ENCODE results near the gene CD200.
"Not testable (repeated sequence)": the region's sequence is repeated elsewhere in the genome, so short reads cannot be mapped to it uniquely, and the experiment has no call there.

CD200 gene

DNA sequence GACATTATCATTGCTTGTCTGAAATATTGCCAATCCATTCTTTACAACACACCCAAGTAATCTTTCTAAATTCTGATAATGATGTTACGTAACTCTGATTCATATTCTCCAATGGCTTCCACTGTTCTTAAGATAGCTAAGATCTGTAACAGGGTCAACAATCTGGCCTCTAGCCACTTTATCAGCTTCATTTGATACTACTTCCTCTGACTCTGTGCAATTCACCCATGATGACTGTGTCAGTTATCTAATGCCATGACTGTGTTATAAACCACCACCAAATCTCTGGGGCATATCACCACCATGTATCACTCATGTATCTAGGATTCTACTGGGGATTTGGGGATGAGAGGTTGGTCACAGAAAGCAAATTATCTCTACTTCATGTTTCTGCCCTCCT, 44.0 kb downstream of the CD200 start:
- Histone ChIP-seq H3K36me3 (replicated peaks) (no peaks in the 10 kb centered on the region), H3K4me1 (peaks cover 5% of the 10 kb centered on the region; the same call in 1 of the 2 replicates), H3K27me3 (ENCODE audit: low read depth) (no peaks in the 10 kb centered on the region), H3K9me3 (no peaks in the 10 kb centered on the region), H3K4me3 (no peak overlapping the region)
- no peak for DNase-seq (ENCODE audit: low spot score in 2 of 2)
- in situ Hi-C loops (cut with MboI; ENCODE audit: low sequenced_read_pairs) = no loop called here

DNA sequence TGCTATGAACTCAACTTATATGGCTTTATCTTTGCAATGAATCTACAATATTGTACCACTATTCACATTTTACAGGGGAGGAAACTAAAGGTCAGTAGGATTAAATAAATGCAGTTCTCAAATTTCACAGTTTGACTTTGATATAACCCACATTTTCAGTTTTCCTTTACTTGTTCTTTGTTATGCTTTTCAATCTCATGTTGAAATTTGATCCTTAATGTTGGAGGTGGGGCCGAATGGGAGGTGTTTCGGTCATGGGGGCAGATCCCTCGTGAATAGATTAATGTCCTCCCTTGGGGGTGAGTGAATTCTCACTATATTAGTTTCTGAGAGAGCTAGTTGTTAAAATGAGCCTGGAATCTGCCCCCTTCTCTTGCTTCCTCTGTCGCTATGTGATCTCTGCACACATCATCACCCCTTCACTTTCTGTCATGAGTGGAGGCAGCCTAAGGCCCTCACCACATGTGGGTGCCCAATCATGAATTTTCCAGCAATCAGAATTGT, 44.7 kb downstream of the CD200 start:
- Histone ChIP-seq H3K9me3 (no peaks in the 10 kb centered on the region), H3K36me3 (replicated peaks) (no peaks in the 10 kb centered on the region), H3K4me1 (peaks cover 5% of the 10 kb centered on the region; the same call in 1 of the 2 replicates), H3K27me3 (ENCODE audit: low read depth) (no peaks in the 10 kb centered on the region), H3K4me3 (no peak overlapping the region)
- peak; percentile 9 to 23 for DNase-seq (ENCODE audit: low spot score in 2 of 2)
- in situ Hi-C loops (cut with MboI; ENCODE audit: low sequenced_read_pairs) = no loop called here

DNA sequence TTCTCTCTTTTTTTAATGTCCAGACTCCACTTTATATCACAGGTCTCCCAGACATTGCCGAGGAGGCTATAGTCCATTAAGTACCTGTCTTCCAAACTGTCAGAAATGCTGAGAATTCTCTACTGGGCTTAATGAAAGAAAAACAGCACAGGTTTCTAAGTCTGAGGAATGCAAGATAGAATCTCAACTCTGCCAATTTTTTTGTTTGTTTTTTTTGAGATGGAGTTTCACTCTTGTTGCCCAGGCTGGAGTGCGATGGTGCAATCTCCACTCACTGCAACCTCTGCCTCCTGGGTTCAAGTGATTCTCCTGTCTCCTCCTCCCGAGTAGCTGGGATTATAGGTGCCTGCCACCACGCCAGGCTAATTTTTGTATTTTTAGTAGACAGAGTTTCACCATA, 45.4 kb downstream of the CD200 start:
- DNase-seq (ENCODE audit: low spot score in 2 of 2); H3K4me3 ChIP-seq; in situ Hi-C loops (cut with MboI; ENCODE audit: low sequenced_read_pairs): not testable (repeated sequence)

GRCh38 chr3:112379020-112379690, 46.2 kb downstream of the CD200 start:
- H3K27me3 ChIP-seq (ENCODE audit: low read depth) = no peaks in the 10 kb centered on the region
- no peak for DNase-seq (ENCODE audit: low spot score in 2 of 2)
- H3K9me3 ChIP-seq = no peaks in the 10 kb centered on the region
- H3K36me3 ChIP-seq (replicated peaks) = no peaks in the 10 kb centered on the region
- H3K4me3 ChIP-seq = no peak overlapping the region
- in situ Hi-C loops (cut with MboI; ENCODE audit: low sequenced_read_pairs) = no loop called here
- peaks cover 5% of the 10 kb centered on the region; the same call in 1 of the 2 replicates for H3K4me1 ChIP-seq

More for the DNA sequence above, 45.4 kb downstream of the CD200 start:
- H3K4me1 ChIP-seq; H3K36me3 ChIP-seq (replicated peaks); H3K27me3 ChIP-seq (ENCODE audit: low read depth); H3K9me3 ChIP-seq: not testable (repeated sequence)

GRCh38 chr3:112381673-112382542, 49.0 kb downstream of the CD200 start:
- Histone ChIP-seq H3K36me3 (replicated peaks) (no peaks in the 10 kb centered on the region), H3K9me3 (no peaks in the 10 kb centered on the region), H3K4me3 (no peak overlapping the region), H3K4me1 (peaks cover 5% of the 10 kb centered on the region; the same call in 1 of the 2 replicates), H3K27me3 (ENCODE audit: low read depth) (no peaks in the 10 kb centered on the region)
- DNase-seq (ENCODE audit: low spot score in 2 of 2) = no peak
- in situ Hi-C loops (cut with MboI; ENCODE audit: low sequenced_read_pairs) = no loop called here

DNA sequence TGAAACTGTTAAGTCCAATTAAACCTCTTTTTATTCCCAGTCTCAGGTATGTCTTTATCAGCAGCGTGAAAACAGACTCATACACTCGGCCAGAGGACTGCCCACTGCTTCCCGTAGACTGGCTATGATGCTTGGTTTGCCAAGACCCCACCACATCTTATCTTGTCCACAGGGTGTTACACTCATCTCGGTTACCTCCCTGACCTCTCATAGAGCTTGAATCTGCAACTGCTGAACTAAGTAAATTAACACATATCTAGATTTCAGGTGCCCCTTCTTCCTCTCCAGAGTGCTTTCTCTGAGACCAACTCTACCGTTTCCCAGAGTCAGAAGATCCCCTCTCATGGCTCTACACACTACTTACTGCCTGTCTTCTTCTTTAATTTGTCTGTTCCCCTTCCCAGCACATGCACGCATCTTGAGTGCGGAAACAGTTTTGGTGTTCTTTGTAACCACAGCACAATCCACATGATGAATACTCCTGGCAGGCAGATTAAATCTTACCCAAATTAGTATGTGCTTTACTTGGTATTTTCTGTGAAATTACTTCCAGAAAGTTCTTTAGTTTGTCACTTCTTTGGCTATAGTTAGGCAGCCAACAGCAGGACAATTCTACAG, 49.7 kb downstream of the CD200 start:
- no peaks in the 10 kb centered on the region for H3K9me3 ChIP-seq
- no peak for DNase-seq (ENCODE audit: low spot score in 2 of 2)
- no peak overlapping the region for H3K4me3 ChIP-seq
- in situ Hi-C loops (cut with MboI; ENCODE audit: low sequenced_read_pairs) = no loop called here
- H3K27me3 ChIP-seq (ENCODE audit: low read depth) = no peaks in the 10 kb centered on the region
- H3K36me3 ChIP-seq (replicated peaks) = no peaks in the 10 kb centered on the region
- H3K4me1 ChIP-seq = peaks cover 2% of the 10 kb centered on the region; the same call in 1 of the 2 replicates

DNA sequence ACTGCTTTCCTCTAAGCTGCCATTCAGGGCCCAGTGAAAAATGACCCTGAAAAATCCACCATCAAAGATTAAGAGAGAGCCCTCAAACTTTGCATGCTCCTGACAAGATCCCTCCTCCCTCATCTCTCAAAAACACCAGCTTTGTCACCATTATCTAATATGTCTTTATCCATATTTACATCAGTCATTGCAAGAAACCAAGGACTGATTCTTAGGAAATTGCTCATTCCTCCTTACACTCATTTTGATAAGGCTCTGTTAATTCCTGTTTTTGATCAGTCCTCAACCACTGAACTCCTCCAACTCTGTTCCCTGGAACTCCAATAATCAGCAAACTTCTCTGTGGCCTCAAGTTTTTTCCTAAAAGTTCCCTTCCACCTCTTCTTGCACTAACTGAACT, 51.8 kb downstream of the CD200 start:
- no peaks in the 10 kb centered on the region for H3K9me3 ChIP-seq
- H3K4me1 ChIP-seq = no peaks in the 10 kb centered on the region
- no peak for DNase-seq (ENCODE audit: low spot score in 2 of 2)
- no peaks in the 10 kb centered on the region for H3K27me3 ChIP-seq (ENCODE audit: low read depth)
- no peaks in the 10 kb centered on the region for H3K36me3 ChIP-seq (replicated peaks)
- in situ Hi-C loops (cut with MboI; ENCODE audit: low sequenced_read_pairs) = no loop called here
- no peak overlapping the region for H3K4me3 ChIP-seq

DNA sequence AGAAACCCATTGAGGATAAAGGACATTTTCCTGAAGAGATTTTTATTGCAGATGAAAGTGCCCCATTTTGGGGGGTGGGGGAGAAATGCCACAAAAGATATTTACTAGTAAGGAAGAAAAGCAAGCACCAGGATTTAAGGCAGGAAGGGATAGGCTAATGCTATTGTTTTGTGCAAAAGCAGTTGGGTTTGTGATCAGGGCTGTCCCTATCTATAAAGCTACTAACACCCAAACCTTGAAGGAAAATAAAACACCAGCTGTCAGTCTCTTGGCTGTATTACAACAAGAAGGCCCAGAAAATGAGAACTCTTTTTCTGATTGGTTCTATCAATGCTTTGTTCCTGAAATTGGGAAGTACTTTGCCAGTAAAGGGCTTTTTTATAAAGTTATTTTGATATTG, 56.0 kb downstream of the CD200 start:
- no peak for DNase-seq (ENCODE audit: low spot score in 2 of 2)
- H3K27me3 ChIP-seq (ENCODE audit: low read depth) = no peaks in the 10 kb centered on the region; the same call in 1 of the 2 replicates
- no peaks in the 10 kb centered on the region for H3K36me3 ChIP-seq (replicated peaks)
- no peak overlapping the region for H3K4me3 ChIP-seq
- no peaks in the 10 kb centered on the region for H3K9me3 ChIP-seq
- H3K4me1 ChIP-seq = 0 out of 2 replicates have a peak, but pooled peaks cover 2% of the 10 kb centered on the region
- in situ Hi-C loops (cut with MboI; ENCODE audit: low sequenced_read_pairs) = no loop called here

GRCh38 chr3:112389961-112390360, 57.0 kb downstream of the CD200 start:
- Histone ChIP-seq H3K36me3 (replicated peaks) (no peaks in the 10 kb centered on the region), H3K4me3 (no peak overlapping the region), H3K27me3 (ENCODE audit: low read depth) (no peaks in the 10 kb centered on the region; the same call in 1 of the 2 replicates), H3K4me1 (0 out of 2 replicates have a peak, but pooled peaks cover 2% of the 10 kb centered on the region), H3K9me3 (no peaks in the 10 kb centered on the region)
- in situ Hi-C loops (cut with MboI; ENCODE audit: low sequenced_read_pairs) = no loop called here
- DNase-seq (ENCODE audit: low spot score in 2 of 2) = no peak

DNA sequence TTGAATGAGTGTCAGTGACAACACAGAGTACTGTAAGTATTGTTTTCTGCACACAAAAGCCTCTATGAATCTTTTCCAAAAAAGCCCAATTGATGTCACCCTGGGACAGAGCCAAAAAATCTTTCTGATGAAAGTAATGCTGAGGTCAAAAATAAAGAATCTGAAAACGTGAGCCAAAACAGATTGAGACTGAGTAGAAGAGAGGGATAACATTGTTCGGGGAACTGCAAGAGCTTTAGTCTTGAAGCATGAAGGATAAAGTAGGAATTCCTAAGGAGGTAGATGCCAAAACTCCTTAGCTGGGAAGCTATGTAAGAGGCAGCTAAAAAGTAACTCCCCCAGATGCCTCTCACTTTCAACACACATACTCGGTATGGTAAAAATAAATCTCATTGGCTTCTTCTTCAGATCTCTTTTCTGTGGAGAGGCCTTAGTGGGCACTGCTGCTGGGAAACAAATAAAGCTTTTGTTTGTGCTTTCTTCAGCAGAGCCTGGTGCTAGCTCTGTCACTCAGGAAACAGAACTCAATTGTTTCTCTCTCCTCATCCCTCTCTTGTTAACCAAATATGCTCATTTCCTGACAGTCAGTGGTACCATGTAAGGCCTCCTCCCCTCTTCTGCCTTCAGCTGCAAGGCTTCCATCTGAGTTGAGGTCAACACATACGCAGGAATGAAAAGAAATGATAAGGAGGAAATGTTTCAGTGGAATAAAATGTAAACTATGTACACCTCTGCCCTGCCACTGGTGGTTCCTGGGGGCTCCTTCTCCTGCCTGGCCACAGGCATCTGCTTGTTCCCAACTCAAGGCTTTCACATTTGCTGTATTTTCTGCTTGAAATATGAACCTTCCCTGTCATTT, 58.1 kb downstream of the CD200 start:
- peak; percentile 8 to 15 for DNase-seq (ENCODE audit: low spot score in 2 of 2)

GRCh38 chr3:112391648-112392047, 58.7 kb downstream of the CD200 start:
- H3K27me3 ChIP-seq (ENCODE audit: low read depth) = no peaks in the 10 kb centered on the region; the same call in 1 of the 2 replicates
- H3K9me3 ChIP-seq = no peaks in the 10 kb centered on the region
- in situ Hi-C loops (cut with MboI; ENCODE audit: low sequenced_read_pairs) = no loop called here
- no peak overlapping the region for H3K4me3 ChIP-seq
- no peak for DNase-seq (ENCODE audit: low spot score in 2 of 2)
- H3K4me1 ChIP-seq = 0 out of 2 replicates have a peak, but pooled peaks cover 2% of the 10 kb centered on the region
- H3K36me3 ChIP-seq (replicated peaks) = no peaks in the 10 kb centered on the region

More for the DNA sequence above, 58.1 kb downstream of the CD200 start:
- Histone ChIP-seq H3K4me1 (0 out of 2 replicates have a peak, but pooled peaks cover 2% of the 10 kb centered on the region), H3K4me3 (no peak overlapping the region), H3K9me3 (no peaks in the 10 kb centered on the region), H3K27me3 (ENCODE audit: low read depth) (no peaks in the 10 kb centered on the region; the same call in 1 of the 2 replicates), H3K36me3 (replicated peaks) (no peaks in the 10 kb centered on the region)
- in situ Hi-C loops (cut with MboI; ENCODE audit: low sequenced_read_pairs) = no loop called here

DNA sequence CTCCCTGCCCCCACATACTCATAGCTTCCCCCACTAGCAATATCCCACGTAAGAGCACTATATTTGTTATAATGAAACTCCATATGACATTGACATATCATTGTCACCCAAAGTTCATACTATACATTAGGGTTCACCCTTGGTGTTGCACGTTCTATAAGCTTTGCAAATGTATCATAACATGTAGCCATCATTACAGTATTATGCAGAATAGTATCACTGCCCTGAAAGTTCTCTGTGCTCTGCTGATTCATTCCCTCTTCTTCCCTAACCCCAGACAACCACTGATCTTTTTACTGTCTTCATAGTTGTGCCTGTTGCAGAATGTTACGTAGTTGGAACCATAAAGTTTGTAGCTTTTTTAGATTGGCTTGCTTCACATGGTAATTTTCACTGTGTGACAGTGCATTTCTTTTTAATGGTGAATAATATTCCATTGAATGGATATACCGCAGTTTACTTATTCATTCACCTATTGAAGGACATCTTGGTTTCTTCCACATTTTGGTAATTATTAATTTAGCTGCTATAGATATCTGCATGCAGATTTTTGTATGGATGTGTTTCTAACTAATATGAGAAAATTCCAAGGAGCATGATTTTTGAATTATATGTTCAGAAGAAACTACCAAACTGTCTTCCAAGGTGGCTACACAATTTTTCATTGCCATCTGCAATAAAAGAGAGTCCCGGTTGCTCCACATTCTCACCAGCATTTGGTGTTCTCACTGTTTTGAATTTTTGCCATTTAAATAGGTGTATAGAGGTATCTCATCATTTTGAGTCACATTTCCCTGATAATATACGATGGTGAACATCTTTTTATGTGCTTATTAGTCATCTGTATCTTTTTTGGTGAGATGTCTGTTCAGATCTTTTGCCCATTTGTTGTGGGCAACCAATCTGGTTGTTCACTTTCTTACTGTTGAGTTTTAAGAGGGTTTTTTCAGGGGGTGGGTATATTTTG, 59.7 kb downstream of the CD200 start:
- no peak overlapping the region for H3K4me3 ChIP-seq
- H3K9me3 ChIP-seq = no peaks in the 10 kb centered on the region
- in situ Hi-C loops (cut with MboI; ENCODE audit: low sequenced_read_pairs) = no loop called here
- H3K36me3 ChIP-seq (replicated peaks) = no peaks in the 10 kb centered on the region
- H3K27me3 ChIP-seq (ENCODE audit: low read depth) = no peaks in the 10 kb centered on the region; the same call in 1 of the 2 replicates
- DNase-seq (ENCODE audit: low spot score in 2 of 2) = no peak
- 0 out of 2 replicates have a peak, but pooled peaks cover 2% of the 10 kb centered on the region for H3K4me1 ChIP-seq
